PC-9 (cell line): ENCODE measurements around the gene NCAPH2.

Experiments used
- CTCF ChIP-seq: fragments of 200-600 bp; sonication (generic); conservative IDR thresholded peaks from 2 replicates; pipeline ENCODE4 v1.6.1; 2017; ENCODE audit warnings: mixed run types, antibody characterized with exemption, mild to moderate bottlenecking, moderate library complexity
- EZH2 ChIP-seq: fragments of 200-600 bp; sonication (generic); IDR thresholded peaks from 2 replicates; pipeline ENCODE4 v1.8.0; 2017; ENCODE audit warnings: antibody characterized with exemption, low read depth

GRCh38 chr22:50523458-50523805, 15.4 kb downstream of the NCAPH2 start:
- TF ChIP-seq CTCF = no peak
- no peak for TF ChIP-seq EZH2
